CD14-positive monocyte (primary cell): ENCODE results near the gene KAT14. TPM values are rescaled to one million over a fixed set of nuclear protein-coding genes. Genes with fewer than 3 reads are reported as not detected.

Experiments used
- DNase-seq, 3 donors: peaks; one replicate each; pipeline ENCODE4 v3.0.0-alpha.2; 2011 to 2022
- H2AFZ ChIP-seq: 2 replicates; pipeline ENCODE4 v1.6.0; 2012; ENCODE audit warnings: mild to moderate bottlenecking, low read depth, low read length, inconsistent platforms; ENCODE audit not compliant: insufficient read depth, poor library complexity, severe bottlenecking
- H3K27ac ChIP-seq, 2 donors: 1 replicate in 1 of 2; 2 replicates in 1 of 2; pipeline ENCODE4 v1.5.1; 2012 to 2013; ENCODE audit warnings: low read length in 2 of 2, control low read depth in 1 of 2, inconsistent platforms in 1 of 2, low read depth in 1 of 2, mild to moderate bottlenecking in 1 of 2
- H3K27me3 ChIP-seq, 2 donors: one replicate each; pipeline versions ENCODE4 v1.6.0 to v1.6.1; 2011 to 2013; ENCODE audit warnings: low read length in 2 of 2; ENCODE audit not compliant: control insufficient read depth in 2 of 2, insufficient read depth in 2 of 2
- H3K36me3 ChIP-seq, 2 donors: replicated peaks in 1 of 2; 1 replicate in 1 of 2; 2 replicates in 1 of 2; pipeline versions ENCODE4 v1.5.1 to v1.6.1; 2012 to 2013; ENCODE audit warnings: low read length in 2 of 2, control low read depth in 1 of 2, inconsistent platforms in 1 of 2, mild to moderate bottlenecking in 1 of 2; ENCODE audit not compliant: insufficient read depth in 2 of 2, control insufficient read depth in 1 of 2
- H3K4me1 ChIP-seq, 2 donors: 1 replicate in 1 of 2; 2 replicates in 1 of 2; pipeline versions ENCODE4 v1.5.1 to v1.6.1; 2012 to 2013; ENCODE audit warnings: low read length in 2 of 2, control low read depth in 1 of 2, inconsistent platforms in 1 of 2, mild to moderate bottlenecking in 1 of 2, moderate library complexity in 1 of 2; ENCODE audit not compliant: insufficient read depth in 2 of 2, control insufficient read depth in 1 of 2
- H3K4me2 ChIP-seq: replicated peaks from 2 replicates; pipeline ENCODE3; 2012; ENCODE audit warnings: low read length, moderate library complexity, mild to moderate bottlenecking; ENCODE audit not compliant: poor library complexity, severe bottlenecking; ENCODE audit errors: extremely low read depth
- H3K4me3 ChIP-seq, 3 experiments: fragments of 200-600 bp in 1 of 3; sonication (generic) in 1 of 3; replicated peaks in 1 of 3; 1 replicate in 2 of 3; 2 replicates in 1 of 3; pipeline ENCODE4 v1.5.1; 2011 to 2013; ENCODE audit warnings: low read length in 3 of 3, mild to moderate bottlenecking in 3 of 3, control low read depth in 2 of 3, low read depth in 2 of 3, inconsistent platforms in 1 of 3, moderate library complexity in 1 of 3
- H3K79me2 ChIP-seq: 2 replicates; pipeline ENCODE4 v1.6.0; 2012; ENCODE audit warnings: mild to moderate bottlenecking, control low read depth, inconsistent platforms, low read length, moderate library complexity; ENCODE audit not compliant: insufficient read depth
- H3K9ac ChIP-seq: 2 replicates; pipeline ENCODE4 v1.6.0; 2017; ENCODE audit warnings: low read length, mild to moderate bottlenecking; ENCODE audit not compliant: insufficient read depth, poor library complexity, severe bottlenecking
- H3K9me3 ChIP-seq, 2 donors: replicated peaks in 1 of 2; 1 replicate in 1 of 2; 2 replicates in 1 of 2; pipeline versions ENCODE4 v1.5.1 to v1.6.1; 2012 to 2013; ENCODE audit warnings: low read length in 2 of 2, control low read depth in 1 of 2; ENCODE audit not compliant: control insufficient read depth in 1 of 2, insufficient read depth in 1 of 2
- H4K20me1 ChIP-seq: 2 replicates; pipeline ENCODE4 v1.6.0; 2012; ENCODE audit warnings: mild to moderate bottlenecking, low read length, control low read depth, moderate library complexity; ENCODE audit not compliant: insufficient read depth
- H3K27ac Mint-ChIP-seq, 7 donors: one replicate each; pipeline ENCODE4 v1.8.0; 2020; ENCODE audit warnings: mild to moderate bottlenecking in 7 of 7, mixed read lengths in 7 of 7, moderate library complexity in 6 of 7, inconsistent platforms in 2 of 7
- H3K27me3 Mint-ChIP-seq, 3 donors: one replicate each; pipeline ENCODE4 v1.8.0; 2021 to 2022; ENCODE audit warnings: low read depth in 3 of 3, mild to moderate bottlenecking in 3 of 3, mixed read lengths in 3 of 3, moderate library complexity in 3 of 3, inconsistent platforms in 1 of 3
- H3K36me3 Mint-ChIP-seq, 2 donors: one replicate each; pipeline ENCODE4 v1.8.0; 2020; ENCODE audit warnings: mixed read lengths in 2 of 2, inconsistent platforms in 1 of 2, mild to moderate bottlenecking in 1 of 2
- H3K4me1 Mint-ChIP-seq: one replicate; pipeline ENCODE4 v1.8.0; 2020; ENCODE audit warnings: mild to moderate bottlenecking, mixed read lengths
- H3K4me3 Mint-ChIP-seq, 2 donors: one replicate each; pipeline ENCODE4 v1.8.0; 2020; ENCODE audit warnings: mild to moderate bottlenecking in 2 of 2, mixed read lengths in 2 of 2, moderate library complexity in 1 of 2
- H3K9me3 Mint-ChIP-seq, 7 donors: one replicate each; pipeline ENCODE4 v1.8.0; 2020 to 2022; ENCODE audit warnings: mixed read lengths in 7 of 7, mild to moderate bottlenecking in 6 of 7, moderate library complexity in 6 of 7, inconsistent platforms in 2 of 7
- WGBS: methylation state at CpG from one replicate; pipeline ENCODE4 v1.1.5; 2013; ENCODE audit warnings: missing lambda C conversion rate; ENCODE audit not compliant: insufficient coverage; 5-methylcytosine and 5-hydroxymethylcytosine counted together
- intact Hi-C, 2 donors: fragments of 100-400 bp; cut with micrococcal nuclease; formaldehyde crosslinking; loops; one replicate each; pipeline versions ENCODE4 v1.15.0 to v1.15.1; 2023
- polyA plus RNA-seq, 3 donors: library from polyadenylated mRNA; depleted of rRNA in 1 of 3; unstranded in 2 of 3; stranded (reverse) in 1 of 3; fragments of 300-500 nt in 2 of 3; fragments of >200 nt in 1 of 3; fragmentation: Illumina TruSeq in 2 of 3; gene quantifications; 1 replicate in 2 of 3; 2 replicates in 1 of 3; pipeline ENCODE4 v1.2.3, GENCODE V29; 2012 to 2021
- small RNA-seq: library from RNA; depleted of rRNA; stranded (forward); fragments of <200 nt; gene quantifications from one replicate; pipeline ENCODE3, GENCODE V24; 2012; ENCODE audit warnings: low read depth; ENCODE audit not compliant: insufficient read length
- TF ChIP-seq, protein P1 (sequence below): fragments of 200-600 bp; IDR thresholded peaks from one replicate; pipeline ENCODE4 v1.8.0; 2022; ENCODE audit warnings: antibody characterized with exemption, mild to moderate bottlenecking

KAT14 gene
- polyA plus RNA-seq, 3 donors: 3.4 to 6.0 (median 5.7) TPM

DNA sequence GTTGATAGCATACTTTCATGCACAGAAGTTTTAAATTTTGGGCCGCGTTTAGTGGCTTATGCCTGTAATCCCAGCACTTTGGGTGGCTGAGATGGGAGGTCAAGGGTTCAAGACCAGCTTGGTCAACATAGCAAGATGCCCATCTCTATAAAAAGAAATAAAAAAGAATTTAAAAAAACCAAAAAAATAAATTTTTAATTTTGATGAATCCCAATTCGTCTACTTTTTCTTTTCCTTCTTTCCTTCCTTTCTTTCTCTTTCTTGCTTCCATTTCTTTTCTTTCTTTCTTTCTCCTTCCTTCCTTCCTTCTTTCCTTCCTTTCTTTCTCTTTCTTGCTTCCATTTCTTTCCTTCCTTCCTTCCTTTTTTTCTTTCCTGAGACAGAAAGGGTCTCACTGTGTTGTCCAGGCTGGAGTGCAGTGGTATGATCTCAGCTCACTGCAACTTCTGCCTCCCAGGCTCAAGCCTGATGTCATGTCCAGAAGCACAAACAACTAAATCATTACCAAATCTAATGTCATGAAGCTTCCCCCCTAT is 95.8 kb downstream of the KAT14 start:
- H3K9ac ChIP-seq: no peak overlapping the region
- Mint-ChIP-seq H3K9me3 (peaks cover 0 to 7% (median 5%) of the 10 kb centered on the region in 7 donors), H3K27me3 (peaks cover 0 to 8% (median 8%) of the 10 kb centered on the region in 3 donors), H3K36me3 (no peaks in the 10 kb centered on the region), H3K4me3 (no peak overlapping the region), H3K4me1 (no peaks in the 10 kb centered on the region), H3K27ac (no peak overlapping the region)
- no peak overlapping the region for H3K4me3 ChIP-seq
- H3K36me3 ChIP-seq: no peaks in the 10 kb centered on the region
- H3K9me3 ChIP-seq: no peaks in the 10 kb centered on the region
- intact Hi-C loops: no loop called here
- H3K4me2 ChIP-seq: no peak overlapping the region
- no peak for DNase-seq
- H2AFZ ChIP-seq: no peak overlapping the region
- WGBS: no CpG with 5 or more reads among the region's 3 CpGs
- no peaks in the 10 kb centered on the region for H3K79me2 ChIP-seq
- H3K27ac ChIP-seq: no peak overlapping the region
- no peaks in the 10 kb centered on the region for H3K4me1 ChIP-seq
- TF ChIP-seq, protein P1, sequence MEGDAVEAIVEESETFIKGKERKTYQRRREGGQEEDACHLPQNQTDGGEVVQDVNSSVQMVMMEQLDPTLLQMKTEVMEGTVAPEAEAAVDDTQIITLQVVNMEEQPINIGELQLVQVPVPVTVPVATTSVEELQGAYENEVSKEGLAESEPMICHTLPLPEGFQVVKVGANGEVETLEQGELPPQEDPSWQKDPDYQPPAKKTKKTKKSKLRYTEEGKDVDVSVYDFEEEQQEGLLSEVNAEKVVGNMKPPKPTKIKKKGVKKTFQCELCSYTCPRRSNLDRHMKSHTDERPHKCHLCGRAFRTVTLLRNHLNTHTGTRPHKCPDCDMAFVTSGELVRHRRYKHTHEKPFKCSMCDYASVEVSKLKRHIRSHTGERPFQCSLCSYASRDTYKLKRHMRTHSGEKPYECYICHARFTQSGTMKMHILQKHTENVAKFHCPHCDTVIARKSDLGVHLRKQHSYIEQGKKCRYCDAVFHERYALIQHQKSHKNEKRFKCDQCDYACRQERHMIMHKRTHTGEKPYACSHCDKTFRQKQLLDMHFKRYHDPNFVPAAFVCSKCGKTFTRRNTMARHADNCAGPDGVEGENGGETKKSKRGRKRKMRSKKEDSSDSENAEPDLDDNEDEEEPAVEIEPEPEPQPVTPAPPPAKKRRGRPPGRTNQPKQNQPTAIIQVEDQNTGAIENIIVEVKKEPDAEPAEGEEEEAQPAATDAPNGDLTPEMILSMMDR: no peak
- no peaks in the 10 kb centered on the region for H4K20me1 ChIP-seq
- no peaks in the 10 kb centered on the region for H3K27me3 ChIP-seq

Small RNA genes lying within 50 kb of the gene (small RNA-seq; reads per million reads assigned to genes)
- gene RF00019 (not detected), gene RNU7-137P (not detected)

Other genes starting within 250 kb of the KAT14 start
- 10 to 100 TPM; 55.6 to 83.8 (median 66.1) TPM for gene SNX5, start 169.1 kb upstream of the KAT14 start, polyA plus RNA-seq
- 10 to 100 TPM in 2 of 3 donors, 1 to 10 TPM in 1; 2.5 to 20.1 (median 13.4) TPM for gene MGME1, start 168.8 kb upstream of the KAT14 start, polyA plus RNA-seq
- gene OVOL2, start 79.9 kb upstream of the KAT14 start, polyA plus RNA-seq: not detected
- 10 to 100 TPM in 2 of 3 donors, 1 to 10 TPM in 1; 3.9 to 19.5 (median 16.6) TPM for gene PET117, start within 50 bp of the KAT14 start, polyA plus RNA-seq
- gene ZNF133, start 150.7 kb downstream of the KAT14 start, polyA plus RNA-seq: 1 to 10 TPM; 1.7 to 9.7 (median 3.4) TPM